ENCODE data around the gene SYCE1L. TPM values are rescaled to one million over a fixed set of nuclear protein-coding genes. Genes with fewer than 3 reads are reported as not detected.
"Not testable (repeated sequence)": the region's sequence is repeated elsewhere in the genome, so short reads cannot be mapped to it uniquely, and the experiment has no call there.

SYCE1L gene, protein sequence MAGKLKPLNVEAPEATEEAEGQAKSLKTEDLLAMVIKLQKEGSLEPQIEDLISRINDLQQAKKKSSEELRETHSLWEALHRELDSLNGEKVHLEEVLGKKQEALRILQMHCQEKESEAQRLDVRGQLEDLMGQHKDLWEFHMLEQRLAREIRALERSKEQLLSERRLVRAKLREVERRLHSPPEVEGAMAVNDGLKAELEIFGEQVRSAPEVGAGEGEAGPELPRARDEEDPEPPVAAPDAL
- total RNA-seq, result 0.32 TPM in 1 of 2 replicates, not detected in the other

GRCh38 chr16:77199211-77199610 is at the start of gene SYCE1L:
Gene SYCE1L (plus strand): TSS chr16:77199408. CDS start chr16:77199452, 44 bp downstream.
- TF ChIP-seq, protein P1, sequence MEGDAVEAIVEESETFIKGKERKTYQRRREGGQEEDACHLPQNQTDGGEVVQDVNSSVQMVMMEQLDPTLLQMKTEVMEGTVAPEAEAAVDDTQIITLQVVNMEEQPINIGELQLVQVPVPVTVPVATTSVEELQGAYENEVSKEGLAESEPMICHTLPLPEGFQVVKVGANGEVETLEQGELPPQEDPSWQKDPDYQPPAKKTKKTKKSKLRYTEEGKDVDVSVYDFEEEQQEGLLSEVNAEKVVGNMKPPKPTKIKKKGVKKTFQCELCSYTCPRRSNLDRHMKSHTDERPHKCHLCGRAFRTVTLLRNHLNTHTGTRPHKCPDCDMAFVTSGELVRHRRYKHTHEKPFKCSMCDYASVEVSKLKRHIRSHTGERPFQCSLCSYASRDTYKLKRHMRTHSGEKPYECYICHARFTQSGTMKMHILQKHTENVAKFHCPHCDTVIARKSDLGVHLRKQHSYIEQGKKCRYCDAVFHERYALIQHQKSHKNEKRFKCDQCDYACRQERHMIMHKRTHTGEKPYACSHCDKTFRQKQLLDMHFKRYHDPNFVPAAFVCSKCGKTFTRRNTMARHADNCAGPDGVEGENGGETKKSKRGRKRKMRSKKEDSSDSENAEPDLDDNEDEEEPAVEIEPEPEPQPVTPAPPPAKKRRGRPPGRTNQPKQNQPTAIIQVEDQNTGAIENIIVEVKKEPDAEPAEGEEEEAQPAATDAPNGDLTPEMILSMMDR (IDR thresholded peaks at IDR 0.05; ENCODE audit: insufficient read depth, low read depth, low read length), result no peak
- no peak within 1 kb of the TSS for H3K4me3 ChIP-seq (ENCODE audit: low read depth, low read length)
- no peak for DNase-seq (ENCODE audit: low read depth)

DNA sequence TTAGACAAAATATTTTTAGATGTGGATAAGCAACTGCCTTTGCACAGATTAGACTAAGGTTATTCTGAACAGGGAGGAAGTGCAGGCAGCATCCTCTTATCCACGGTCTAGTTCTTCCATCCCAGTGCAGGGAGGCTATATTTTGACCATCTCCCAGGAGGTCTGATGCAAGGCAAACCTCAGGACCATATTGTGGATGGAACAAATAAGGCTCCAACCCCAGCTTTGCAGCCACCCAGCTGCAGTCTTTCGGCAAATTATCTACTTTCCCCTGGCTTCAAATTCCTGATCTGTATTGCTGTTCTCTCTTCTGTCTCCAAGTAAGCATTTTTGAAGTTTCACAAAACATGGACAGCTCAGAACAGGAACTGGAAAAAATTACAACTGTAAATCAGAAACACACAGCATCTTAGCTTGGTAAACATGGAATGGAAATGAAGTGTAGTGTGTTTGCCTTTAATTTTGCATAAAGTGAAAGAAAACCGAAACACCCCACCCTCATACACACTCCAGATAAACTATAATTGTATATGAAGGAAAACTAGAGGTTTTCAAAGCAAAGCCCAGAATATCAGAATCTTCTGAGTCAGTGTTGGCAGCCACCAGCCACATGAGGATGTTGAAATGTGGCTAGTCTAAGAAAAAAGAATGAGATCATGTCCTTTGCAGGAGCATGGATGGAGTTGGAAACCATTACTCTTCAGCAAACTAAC is 41.7 kb upstream of the SYCE1L start:
- H3K4me3 ChIP-seq (ENCODE audit: low read depth, low read length), result no peak overlapping the region
- TF ChIP-seq, protein P1 (IDR thresholded peaks at IDR 0.05; ENCODE audit: insufficient read depth, low read depth, low read length), result no peak
- DNase-seq (ENCODE audit: low read depth), result no peak

GRCh38 chr16:77158293-77158692 is 40.9 kb upstream of the SYCE1L start:
- no peak overlapping the region for H3K4me3 ChIP-seq (ENCODE audit: low read depth, low read length)
- TF ChIP-seq, protein P1 (IDR thresholded peaks at IDR 0.05; ENCODE audit: insufficient read depth, low read depth, low read length), result no peak
- no peak for DNase-seq (ENCODE audit: low read depth)

DNA sequence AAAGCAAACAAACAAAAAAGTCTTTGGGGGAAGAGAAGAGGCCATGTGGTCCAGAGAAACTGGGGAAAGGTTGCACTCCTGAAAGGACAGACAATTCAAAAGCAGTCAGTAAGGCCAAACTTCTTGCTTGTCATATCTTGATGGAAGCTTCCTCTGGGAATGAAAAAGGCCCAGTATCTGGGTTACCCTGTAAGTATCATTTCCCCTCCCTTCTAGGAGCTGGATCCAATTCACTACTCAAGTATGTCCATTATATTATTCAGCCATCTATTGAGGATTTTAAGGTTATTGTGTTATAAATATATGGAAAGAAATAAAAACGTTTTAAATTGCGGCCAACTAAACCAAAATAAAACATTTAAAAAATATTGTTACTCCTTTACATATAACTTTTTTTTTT is 34.2 kb upstream of the SYCE1L start:
- DNase-seq (ENCODE audit: low read depth), result no peak
- H3K4me3 ChIP-seq (ENCODE audit: low read depth, low read length), result no peak overlapping the region
- TF ChIP-seq, protein P1 (IDR thresholded peaks at IDR 0.05; ENCODE audit: insufficient read depth, low read depth, low read length), result no peak

GRCh38 chr16:77165536-77166236 is 33.5 kb upstream of the SYCE1L start:
- DNase-seq (ENCODE audit: low read depth); H3K4me3 ChIP-seq (ENCODE audit: low read depth, low read length): not testable (repeated sequence)

GRCh38 chr16:77166726-77167125 is 32.5 kb upstream of the SYCE1L start:
- TF ChIP-seq, protein P1 (IDR thresholded peaks at IDR 0.05; ENCODE audit: insufficient read depth, low read depth, low read length), result no peak
- H3K4me3 ChIP-seq (ENCODE audit: low read depth, low read length), result no peak overlapping the region
- DNase-seq (ENCODE audit: low read depth), result no peak

DNA sequence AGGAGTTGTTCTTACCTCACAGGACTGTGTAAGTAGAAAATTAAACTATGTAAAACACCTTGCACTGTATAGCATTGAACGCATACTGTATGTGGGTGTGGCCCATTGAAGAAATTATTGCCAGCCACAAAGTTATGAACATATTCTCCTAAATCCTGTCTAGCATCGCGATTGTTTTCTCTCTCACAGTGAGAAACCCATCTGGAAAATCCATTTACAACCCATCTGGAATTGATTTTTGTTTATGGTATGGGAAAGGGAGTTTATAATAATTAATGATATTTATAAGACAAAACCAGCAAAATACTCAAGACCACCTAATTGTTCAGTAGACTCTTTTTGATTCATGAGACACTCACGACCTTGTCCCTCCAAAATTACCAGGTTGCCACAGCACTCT is 30.3 kb upstream of the SYCE1L start:
- no peak overlapping the region for H3K4me3 ChIP-seq (ENCODE audit: low read depth, low read length)
- no peak for DNase-seq (ENCODE audit: low read depth)
- TF ChIP-seq, protein P1 (IDR thresholded peaks at IDR 0.05; ENCODE audit: insufficient read depth, low read depth, low read length), result no peak

Data from fibroblast of villous mesenchyme (primary cell).